HCT116 (cell line): ENCODE results near the gene SIPA1L3. TPM values are rescaled to one million over a fixed set of nuclear protein-coding genes. Genes with fewer than 3 reads are reported as not detected.

Experiments used
- ATAC-seq: fragments of 200-7000 bp; cut with Tn5 transposase; 2 replicates; pipeline ENCODE4 v1.9.1; 2020; ENCODE audit warnings: mild to moderate bottlenecking, moderate library complexity
- BruUV-seq: library from RNA; stranded (reverse); fragments of 400-500 nt; replicated peaks from 2 replicates; lab custom pipeline; 2021; lab: Mats Ljungman, UMichigan
- CTCF ChIA-PET: fragments of 300-600 bp; sonication (Branson Sonifier 250); formaldehyde crosslinking; loops from one replicate; lab custom pipeline; 2021; ENCODE audit warnings: antibody characterized with exemption; lab: Charles Lee
- POLR2A ChIA-PET: fragments of 300-600, 350-600 bp; sonication (Branson Sonifier 250); formaldehyde crosslinking; loops from one replicate; lab custom pipeline; 2021; ENCODE audit warnings: antibody characterized with exemption; lab: Charles Lee
- RAD21 ChIA-PET, 2 experiments: fragments of 300-600 bp; sonication (Branson Sonifier 250); formaldehyde crosslinking; loops; one replicate each; lab custom pipeline; 2023; ENCODE audit warnings: low total read pairs in 2 of 2; ENCODE audit not compliant: uncharacterized antibody in 2 of 2, unreplicated experiment in 2 of 2, low non-redundant PET in 1 of 2; lab: Charles Lee
- DNase-seq: peaks from one replicate; pipeline ENCODE4 v3.0.0-alpha.2; 2010; ENCODE audit warnings: low read depth, low spot score
- H2AFZ ChIP-seq: fragments of 200-600 bp; shearing (Covaris generic), sonication (generic); 2 replicates; pipeline ENCODE4 v1.6.1; 2017; ENCODE audit warnings: low read depth, mixed run types, mixed read lengths, antibody characterized with exemption, low read length; ENCODE audit not compliant: poor library complexity, severe bottlenecking
- H3K27ac ChIP-seq: 2 replicates; pipeline ENCODE4 v1.5.1; 2012; ENCODE audit warnings: low read depth, low read length
- H3K27me3 ChIP-seq: fragments of 200-600 bp; sonication (generic); 2 replicates; pipeline ENCODE4 v1.6.1; 2016; ENCODE audit warnings: mixed run types, low read length, mixed read lengths; ENCODE audit not compliant: insufficient read depth
- H3K36me3 ChIP-seq, 2 experiments: fragments of 200-500 bp in 1 of 2; fragments of 200-600 bp in 1 of 2; sonication (Bioruptor generic) in 1 of 2; sonication (generic) in 1 of 2; 2 replicates each; pipeline versions ENCODE4 v1.5.1 to v1.6.1; 2014 to 2016; ENCODE audit warnings: low read length in 2 of 2, inconsistent platforms in 1 of 2, mixed read lengths in 1 of 2, mixed run types in 1 of 2; ENCODE audit not compliant: insufficient read depth in 2 of 2, control insufficient read depth in 1 of 2
- H3K4me1 ChIP-seq, 2 experiments: fragments of 200-600 bp in 1 of 2; sonication (generic) in 1 of 2; 2 replicates each; pipeline versions ENCODE4 v1.5.1 to v1.6.1; 2012 to 2017; ENCODE audit warnings: low read length in 2 of 2, inconsistent platforms in 1 of 2, mild to moderate bottlenecking in 1 of 2, mixed read lengths in 1 of 2, mixed run types in 1 of 2, moderate library complexity in 1 of 2; ENCODE audit not compliant: insufficient read depth in 2 of 2, control insufficient read depth in 1 of 2
- H3K4me2 ChIP-seq: fragments of 200-600 bp; sonication (generic); 2 replicates; pipeline ENCODE4 v1.6.1; 2017; ENCODE audit warnings: mixed run types, low read length, mixed read lengths
- H3K4me3 ChIP-seq, 2 experiments: fragments of 200-600 bp in 1 of 2; sonication (generic) in 1 of 2; replicated peaks in 1 of 2; 2 replicates each; pipeline ENCODE4 v1.5.1; 2011 to 2016; ENCODE audit warnings: low read length in 2 of 2, control low read depth in 1 of 2, low read depth in 1 of 2, mild to moderate bottlenecking in 1 of 2, mixed read lengths in 1 of 2, mixed run types in 1 of 2
- H3K79me2 ChIP-seq: fragments of 200-600 bp; sonication (generic); 2 replicates; pipeline ENCODE4 v1.6.1; 2017; ENCODE audit warnings: mild to moderate bottlenecking, mixed run types, low read length, moderate library complexity, mixed read lengths; ENCODE audit not compliant: insufficient read depth
- H3K9ac ChIP-seq: fragments of 200-600 bp; sonication (generic); 2 replicates; pipeline ENCODE4 v1.6.1; 2016; ENCODE audit warnings: low read length, mixed read lengths
- H3K9me2 ChIP-seq: fragments of 200-600 bp; sonication (generic), shearing (Covaris generic); 2 replicates; pipeline ENCODE4 v1.6.1; 2017; ENCODE audit warnings: mixed run types, mild to moderate bottlenecking, moderate library complexity; ENCODE audit not compliant: insufficient read depth
- H3K9me3 ChIP-seq, 2 experiments: fragments of 200-500 bp in 1 of 2; fragments of 200-600 bp in 1 of 2; sonication (Bioruptor generic) in 1 of 2; sonication (generic) in 1 of 2; 2 replicates each; pipeline ENCODE4 v1.6.1; 2014 to 2017; ENCODE audit warnings: low read length in 2 of 2, mixed read lengths in 2 of 2, inconsistent platforms in 1 of 2, low read depth in 1 of 2, mild to moderate bottlenecking in 1 of 2, mixed run types in 1 of 2, moderate library complexity in 1 of 2; ENCODE audit not compliant: control insufficient read depth in 1 of 2, insufficient read depth in 1 of 2
- H4K20me1 ChIP-seq: fragments of 200-600 bp; sonication (generic), shearing (Covaris generic); 2 replicates; pipeline ENCODE4 v1.6.1; 2017; ENCODE audit warnings: mixed run types, mild to moderate bottlenecking, moderate library complexity; ENCODE audit not compliant: insufficient read depth
- ATF3 ChIP-seq: IDR thresholded peaks from 2 replicates; pipeline ENCODE4 v1.6.1; 2012
- CBX3 ChIP-seq: IDR thresholded peaks from 2 replicates; pipeline ENCODE4 v1.6.1; 2012; ENCODE audit warnings: low read depth
- EGR1 ChIP-seq: IDR thresholded peaks from 2 replicates; pipeline ENCODE4 v1.6.1; 2012; ENCODE audit warnings: low read depth
- EZH2 ChIP-seq: fragments of 200-600 bp; sonication (generic); IDR thresholded peaks from 2 replicates; pipeline ENCODE4 v1.6.1; 2017; ENCODE audit warnings: antibody characterized with exemption, mixed run types
- EZH2phosphoT487 ChIP-seq: fragments of 200-600 bp; IDR thresholded peaks from 2 replicates; pipeline ENCODE4 v1.6.1; 2018; ENCODE audit warnings: antibody characterized with exemption, borderline replicate concordance
- FOSL1 ChIP-seq: IDR thresholded peaks from 2 replicates; pipeline ENCODE4 v1.6.1; 2012; ENCODE audit warnings: low read depth
- JUND ChIP-seq: IDR thresholded peaks from 2 replicates; pipeline ENCODE4 v1.6.1; 2012
- POLR2AphosphoS5 ChIP-seq: IDR thresholded peaks from 2 replicates; pipeline ENCODE4 v1.6.1; 2011; ENCODE audit warnings: mild to moderate bottlenecking, low read depth, low read length, moderate library complexity
- REST ChIP-seq: IDR thresholded peaks from 2 replicates; pipeline ENCODE4 v1.6.1; 2012; ENCODE audit warnings: low read depth
- SIN3A ChIP-seq: IDR thresholded peaks from 2 replicates; pipeline ENCODE4 v1.6.1; 2012; ENCODE audit warnings: low read depth
- SP1 ChIP-seq: IDR thresholded peaks from 2 replicates; pipeline ENCODE4 v1.6.1; 2012; ENCODE audit warnings: low read depth
- SRF ChIP-seq: IDR thresholded peaks from 2 replicates; pipeline ENCODE4 v1.6.1; 2012; ENCODE audit warnings: low read depth
- ZBTB33 ChIP-seq: IDR thresholded peaks from 2 replicates; pipeline ENCODE4 v1.6.1; 2011; ENCODE audit warnings: mild to moderate bottlenecking, low read length, moderate library complexity; ENCODE audit not compliant: insufficient replicate concordance; ENCODE audit errors: extremely low read depth
- ZNF274 ChIP-seq: fragments of 200-500 bp; sonication (Bioruptor generic); IDR thresholded peaks from 2 replicates; pipeline ENCODE4 v1.6.1; 2014; ENCODE audit warnings: mild to moderate bottlenecking, low read depth, low read length, inconsistent platforms
- intact Hi-C: fragments of 100-400 bp; cut with micrococcal nuclease; formaldehyde crosslinking; loops from 2 replicates; pipeline ENCODE4 v1.10.0; 2022
- total RNA-seq: library from RNA; stranded (reverse); gene quantifications from one replicate; pipeline ENCODE4 v1.2.1, GENCODE V29; 2021; ENCODE audit not compliant: unreplicated experiment

The SIPA1L3 gene
- total RNA-seq, 1 experiment from 2014 or later, result 41.8 TPM

GRCh38 chr19:38033658-38034491 is 126.9 kb downstream of the SIPA1L3 start:
- Histone ChIP-seq H3K9me2 (no peaks in the 10 kb centered on the region), H4K20me1 (no peaks in the 10 kb centered on the region), H3K36me3 (0 out of 4 replicates have a peak, but pooled peaks cover 0 to 7% of the 10 kb centered on the region in 2 experiments), H3K79me2 (peaks cover 4% of the 10 kb centered on the region; the same call in 1 of the 2 replicates), H3K4me1 (peaks cover 0 to 6% of the 10 kb centered on the region in 2 experiments; a peak in 1 of 4 replicates), H3K27ac (no peak overlapping the region), H3K4me2 (no peak overlapping the region), H3K9ac (no peak overlapping the region), H2AFZ (no peak overlapping the region), H3K9me3 (no peaks in the 10 kb centered on the region), H3K27me3 (no peaks in the 10 kb centered on the region), H3K4me3 (no peak overlapping the region)
- RAD21 ChIA-PET, result no interaction called here
- no peak for ATAC-seq
- DNase-seq, result no peak
- intact Hi-C loops, result no loop called here
- no TSS peak for BruUV-seq
- POLR2A ChIA-PET, result no interaction called here
- TF ChIP-seq ATF3, result no peak
- no peak for TF ChIP-seq EZH2phosphoT487
- no peak for TF ChIP-seq SIN3A
- CTCF ChIA-PET, result no interaction called here

- Histone ChIP-seq H4K20me1 (no peaks in the 10 kb centered on the region), H2AFZ (no peak overlapping the region), H3K4me1 (peaks cover 0 to 6% of the 10 kb centered on the region in 2 experiments; a peak in 1 of 4 replicates), H3K27ac (no peak overlapping the region), H3K9me2 (no peaks in the 10 kb centered on the region), H3K4me2 (no peak overlapping the region), H3K79me2 (peaks cover 4% of the 10 kb centered on the region; the same call in 1 of the 2 replicates), H3K9me3 (no peaks in the 10 kb centered on the region), H3K9ac (no peak overlapping the region), H3K4me3 (no peak overlapping the region), H3K27me3 (no peaks in the 10 kb centered on the region), H3K36me3 (0 out of 4 replicates have a peak, but pooled peaks cover 0 to 7% of the 10 kb centered on the region in 2 experiments)
- CTCF ChIA-PET, result no interaction called here
- POLR2A ChIA-PET, result no interaction called here
- RAD21 ChIA-PET, result no interaction called here
- DNase-seq (no peak), ATAC-seq (no peak)
- intact Hi-C loops, result no loop called here
- TF ChIP-seq ZNF274 (no peak), SIN3A (no peak), REST (no peak), JUND (no peak), SP1 (no peak), EGR1 (no peak), CBX3 (no peak), FOSL1 (no peak), ZBTB33 (no peak), EZH2 (no peak), POLR2AphosphoS5 (no peak), SRF (no peak)
- BruUV-seq, result no TSS peak
These were observed 127.5 kb downstream of the SIPA1L3 start for GRCh38 chr19:38034492-38034860.
